Gastroesophageal sphincter (tissue), 3 donors: ENCODE results near the gene USF3.

Source experiments
- CTCF ChIP-seq, 4 experiments: fragments of 200-600 bp in 2 of 4; fragments of 450-650 bp in 2 of 4; sonication (generic) in 1 of 4; IDR thresholded peaks; one replicate each; pipeline ENCODE4 v1.5.1; 2017 to 2019; ENCODE audit warnings: antibody characterized with exemption in 4 of 4, mild to moderate bottlenecking in 2 of 4, moderate library complexity in 2 of 4
- POLR2AphosphoS5 ChIP-seq: sonication (generic); formaldehyde crosslinking; IDR thresholded peaks from one replicate; pipeline ENCODE4 v1.6.1; 2017; ENCODE audit warnings: antibody characterized with exemption

GRCh38 chr3:113643583-113643982 lies 52.9 kb downstream of the USF3 start:
- no peak for TF ChIP-seq CTCF (IDR thresholded peaks at IDR 0.05)
- TF ChIP-seq POLR2AphosphoS5: no peak
